Ovary (tissue), 3 donors: ENCODE data around the gene PRELID1.

Source experiments
- EP300 ChIP-seq: sonication (generic); formaldehyde crosslinking; IDR thresholded peaks from one replicate; pipeline ENCODE4 v1.6.1; 2017; ENCODE audit warnings: antibody characterized with exemption
- POLR2A ChIP-seq: fragments of 450-650 bp; IDR thresholded peaks from one replicate; pipeline ENCODE4 v1.6.1; 2017; ENCODE audit warnings: antibody characterized with exemption, mild to moderate bottlenecking, moderate library complexity
- TF ChIP-seq, protein P1 (sequence below), 3 donors: fragments of 450-650 bp in 2 of 3; fragments of 200-600 bp in 1 of 3; IDR thresholded peaks; one replicate each; pipeline versions ENCODE4 v1.5.1 to v1.8.0; 2016 to 2022; ENCODE audit warnings: antibody characterized with exemption in 3 of 3, mild to moderate bottlenecking in 1 of 3
- donor health status: DM: no; HTN: no; CAD: no.

DNA sequence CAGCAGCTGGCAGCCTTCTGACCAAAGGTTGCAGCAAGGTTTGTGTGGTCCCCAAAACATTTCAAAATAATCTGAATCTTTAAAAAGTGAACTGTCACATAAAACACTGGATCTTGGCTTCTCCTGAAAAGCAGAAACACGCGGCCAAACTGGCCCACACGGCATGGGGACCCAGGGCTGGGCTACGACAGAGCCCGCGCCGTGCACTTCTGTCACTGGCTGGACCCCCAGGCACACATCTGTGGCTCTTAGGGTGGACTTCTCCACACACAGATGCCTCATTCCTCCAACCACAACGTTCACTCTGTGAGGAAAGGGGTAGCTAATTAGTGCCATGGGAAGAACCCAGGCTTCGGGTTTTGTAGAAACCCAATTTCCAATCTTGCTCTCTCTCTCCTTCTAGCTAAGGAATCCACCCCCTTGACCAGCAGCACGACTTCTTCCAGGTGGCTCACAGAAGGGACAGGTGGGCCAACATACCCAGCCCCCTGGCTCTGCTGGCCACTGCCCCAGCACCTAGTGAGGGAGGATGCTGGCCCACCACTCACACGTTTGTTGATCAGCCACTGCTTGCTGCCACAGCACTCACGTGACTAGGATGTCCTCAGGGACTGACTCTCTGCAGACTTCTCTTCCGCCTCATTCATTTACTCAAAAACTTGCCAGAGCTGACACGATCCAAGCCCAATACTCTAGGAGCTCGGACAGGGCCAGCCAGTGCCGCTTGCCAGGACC is 30.0 kb downstream of the PRELID1 start:
- TF ChIP-seq EP300 (no peak), POLR2A (no peak)
- TF ChIP-seq, protein P1, sequence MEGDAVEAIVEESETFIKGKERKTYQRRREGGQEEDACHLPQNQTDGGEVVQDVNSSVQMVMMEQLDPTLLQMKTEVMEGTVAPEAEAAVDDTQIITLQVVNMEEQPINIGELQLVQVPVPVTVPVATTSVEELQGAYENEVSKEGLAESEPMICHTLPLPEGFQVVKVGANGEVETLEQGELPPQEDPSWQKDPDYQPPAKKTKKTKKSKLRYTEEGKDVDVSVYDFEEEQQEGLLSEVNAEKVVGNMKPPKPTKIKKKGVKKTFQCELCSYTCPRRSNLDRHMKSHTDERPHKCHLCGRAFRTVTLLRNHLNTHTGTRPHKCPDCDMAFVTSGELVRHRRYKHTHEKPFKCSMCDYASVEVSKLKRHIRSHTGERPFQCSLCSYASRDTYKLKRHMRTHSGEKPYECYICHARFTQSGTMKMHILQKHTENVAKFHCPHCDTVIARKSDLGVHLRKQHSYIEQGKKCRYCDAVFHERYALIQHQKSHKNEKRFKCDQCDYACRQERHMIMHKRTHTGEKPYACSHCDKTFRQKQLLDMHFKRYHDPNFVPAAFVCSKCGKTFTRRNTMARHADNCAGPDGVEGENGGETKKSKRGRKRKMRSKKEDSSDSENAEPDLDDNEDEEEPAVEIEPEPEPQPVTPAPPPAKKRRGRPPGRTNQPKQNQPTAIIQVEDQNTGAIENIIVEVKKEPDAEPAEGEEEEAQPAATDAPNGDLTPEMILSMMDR (IDR thresholded peaks at IDR 0.05): no peak
